Upper lobe of left lung (tissue), 4 donors: ENCODE measurements around the gene SCAMP2.

Experiments
- CTCF ChIP-seq, 6 experiments: fragments of 450-650 bp in 4 of 6; fragments of 200-600 bp in 2 of 6; sonication (generic) in 2 of 6; IDR thresholded peaks; one replicate each; pipeline ENCODE4 v1.5.1; 2016 to 2019; ENCODE audit warnings: antibody characterized with exemption in 6 of 6
- EP300 ChIP-seq, 4 donors: sonication (generic); formaldehyde crosslinking; IDR thresholded peaks; one replicate each; pipeline ENCODE4 v1.5.1; 2017; ENCODE audit warnings: antibody characterized with exemption in 4 of 4, control low read depth in 2 of 4
- POLR2A ChIP-seq, 4 donors: fragments of 450-650 bp; IDR thresholded peaks; one replicate each; pipeline ENCODE4 v1.5.1; 2016 to 2017; ENCODE audit warnings: antibody characterized with exemption in 4 of 4, mild to moderate bottlenecking in 2 of 4
- POLR2AphosphoS5 ChIP-seq, 2 donors: sonication (generic); formaldehyde crosslinking; IDR thresholded peaks; one replicate each; pipeline ENCODE4 v1.5.1; 2017; ENCODE audit warnings: antibody characterized with exemption in 2 of 2

GRCh38 chr15:74867466-74868038, 5.6 kb downstream of the SCAMP2 start:
- TF ChIP-seq POLR2A (IDR thresholded peaks at IDR 0.05): no peak
- TF ChIP-seq CTCF (IDR thresholded peaks at IDR 0.05): no peak
- TF ChIP-seq POLR2AphosphoS5 (IDR thresholded peaks at IDR 0.05): no peak
- no peak for TF ChIP-seq EP300 (IDR thresholded peaks at IDR 0.05)
